ENCODE measurements around the gene EIF4G3.

EIF4G3 gene

DNA sequence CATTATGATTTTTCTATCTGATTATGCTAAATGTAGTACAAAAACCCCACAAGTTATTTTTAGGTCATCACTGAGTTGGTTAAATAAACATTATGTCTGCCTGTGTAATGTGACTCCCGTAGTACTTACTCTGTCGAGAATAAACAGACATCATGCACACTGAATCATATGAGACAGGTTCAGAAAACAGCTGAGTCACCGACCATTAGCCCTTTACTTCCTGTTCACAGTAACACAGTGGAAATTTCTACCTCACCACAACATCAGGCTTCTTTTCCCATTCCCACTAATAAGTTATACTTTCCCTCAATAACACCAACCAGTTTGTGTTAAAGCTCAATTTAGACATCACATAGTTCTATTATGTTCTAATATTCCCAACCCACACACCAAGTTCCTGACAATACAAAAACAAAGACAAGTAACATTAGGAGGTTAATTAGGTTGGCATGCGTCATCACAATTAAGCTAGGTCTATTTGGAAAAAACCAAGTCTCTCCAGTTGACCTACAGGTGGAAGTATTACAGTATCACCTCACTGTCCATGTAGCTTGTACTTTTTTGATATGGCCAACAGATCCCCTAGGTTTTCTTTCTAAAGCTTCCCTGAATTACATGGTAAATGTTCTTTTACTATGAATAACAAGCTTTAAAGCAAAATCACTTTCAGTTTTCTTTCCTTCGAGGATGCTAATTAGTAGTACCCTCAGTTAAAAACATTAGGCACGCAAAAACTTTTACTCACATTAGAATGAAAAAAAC lies 154.2 kb downstream of the EIF4G3 start:
- peak; percentile 71 for FAIRE-seq

DNA sequence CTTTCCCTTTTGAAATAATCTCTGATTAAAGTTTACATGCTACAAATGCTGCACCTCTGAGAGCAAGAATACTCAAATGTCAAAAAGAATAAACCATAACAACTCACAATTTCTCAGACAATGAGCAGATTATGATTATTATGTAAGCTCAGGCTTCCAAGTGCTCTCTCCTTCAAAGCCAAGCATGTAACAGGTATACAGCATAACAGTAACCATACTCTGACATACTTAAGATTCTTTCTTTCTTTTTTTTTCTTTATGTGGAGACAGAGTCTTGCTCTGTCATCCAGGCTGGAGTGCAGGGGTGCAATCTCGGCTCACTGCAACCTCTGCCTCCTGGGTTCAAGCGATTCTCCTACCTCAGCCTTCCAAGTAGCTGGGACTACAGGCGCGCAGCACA lies 155.4 kb downstream of the EIF4G3 start:
- no peak for FAIRE-seq

DNA sequence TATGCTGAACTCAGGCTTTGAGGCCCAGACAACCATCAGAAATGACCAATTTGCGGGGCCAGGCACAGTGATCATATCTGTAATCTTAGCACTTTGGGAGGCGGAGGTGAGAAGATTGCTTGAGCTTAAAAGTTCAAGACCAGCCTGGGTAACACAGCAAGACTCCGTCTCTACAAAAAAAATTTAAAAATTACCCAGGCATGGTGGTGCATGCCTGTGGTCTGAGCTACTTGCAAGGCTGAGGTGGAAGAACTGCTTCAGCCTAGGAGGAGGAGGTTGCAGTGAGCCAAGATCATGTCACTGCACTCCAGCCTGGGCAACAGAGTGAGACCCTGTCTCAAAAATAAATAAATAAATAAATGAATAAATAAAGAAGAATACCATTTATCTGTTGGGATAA lies 156.5 kb downstream of the EIF4G3 start:
- FAIRE-seq: no peak

DNA sequence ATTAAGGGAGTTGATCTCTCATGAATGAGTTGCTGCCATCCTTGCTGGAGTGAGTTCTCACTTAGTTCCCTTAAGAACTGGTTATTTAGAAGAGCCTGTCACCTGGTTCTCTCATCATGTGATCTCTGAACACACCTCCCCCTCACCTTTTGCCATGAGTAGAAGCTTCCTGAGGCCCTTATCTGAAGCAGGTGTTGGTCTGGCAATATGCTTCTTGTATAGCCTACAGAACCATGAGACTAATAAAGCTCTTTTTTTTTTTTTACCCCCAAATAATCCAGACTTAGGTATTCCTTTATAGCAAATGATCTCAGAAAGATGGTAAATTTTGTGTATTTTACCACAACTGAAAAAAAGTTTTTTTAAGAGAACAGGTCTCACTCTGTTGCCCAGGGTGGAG lies 158.0 kb downstream of the EIF4G3 start:
- no peak for FAIRE-seq

DNA sequence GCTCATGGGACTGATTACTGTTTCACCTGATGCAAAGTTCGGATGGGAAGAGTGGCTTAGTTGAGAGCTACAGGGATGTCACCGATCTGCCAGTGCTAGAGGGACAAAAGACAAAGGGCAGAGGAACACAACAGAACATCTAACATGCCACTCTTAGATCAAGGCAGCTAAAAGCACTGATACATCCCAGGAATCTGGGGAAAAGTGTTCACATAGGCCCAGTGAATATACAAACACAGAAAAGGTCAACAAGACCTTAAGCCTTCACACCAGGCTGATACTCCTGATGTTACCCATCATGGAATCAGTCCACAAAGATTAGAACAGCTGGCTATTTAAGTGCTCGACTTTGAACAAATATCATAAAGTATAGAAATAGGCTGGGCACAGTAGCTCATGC lies 163.2 kb downstream of the EIF4G3 start:
- FAIRE-seq: no peak

DNA sequence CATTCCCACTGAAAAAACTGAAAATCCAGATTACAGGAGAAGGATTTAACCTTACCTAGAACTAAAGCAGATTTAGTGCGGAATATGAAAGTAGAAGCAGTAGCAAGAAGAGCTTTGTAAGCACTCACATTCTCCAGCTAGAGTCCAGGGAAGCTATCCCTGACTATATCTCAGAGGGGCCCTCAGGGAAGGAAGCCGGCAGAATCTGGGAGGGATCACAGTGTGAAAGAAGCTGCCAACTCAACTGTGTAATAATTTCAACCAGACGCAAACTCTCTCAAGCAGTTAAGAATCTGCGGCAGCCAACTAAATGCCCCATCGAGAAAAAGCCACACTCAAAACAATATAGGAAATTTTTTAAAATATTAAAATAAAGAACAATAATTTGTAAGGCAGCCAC lies 163.8 kb downstream of the EIF4G3 start:
- no peak for FAIRE-seq

DNA sequence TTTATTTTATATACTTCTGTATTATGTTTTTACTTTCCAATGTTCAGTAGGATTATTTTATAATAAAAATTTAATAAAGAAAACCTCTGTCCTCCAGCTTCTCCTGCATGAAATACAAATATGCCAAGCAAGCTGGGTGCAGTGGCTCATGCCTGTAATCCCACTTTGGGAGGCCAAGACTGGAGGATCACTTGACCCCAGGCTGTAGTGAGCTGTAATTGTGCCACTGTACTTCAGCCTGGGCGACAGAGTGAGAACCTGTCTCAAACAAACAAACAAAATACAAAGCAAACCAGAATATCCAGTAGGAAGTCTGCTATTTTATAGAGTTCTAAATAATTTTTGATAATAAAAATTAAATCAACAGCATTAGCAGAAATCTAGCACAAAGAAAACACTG lies 168.8 kb downstream of the EIF4G3 start:
- no peak for FAIRE-seq

DNA sequence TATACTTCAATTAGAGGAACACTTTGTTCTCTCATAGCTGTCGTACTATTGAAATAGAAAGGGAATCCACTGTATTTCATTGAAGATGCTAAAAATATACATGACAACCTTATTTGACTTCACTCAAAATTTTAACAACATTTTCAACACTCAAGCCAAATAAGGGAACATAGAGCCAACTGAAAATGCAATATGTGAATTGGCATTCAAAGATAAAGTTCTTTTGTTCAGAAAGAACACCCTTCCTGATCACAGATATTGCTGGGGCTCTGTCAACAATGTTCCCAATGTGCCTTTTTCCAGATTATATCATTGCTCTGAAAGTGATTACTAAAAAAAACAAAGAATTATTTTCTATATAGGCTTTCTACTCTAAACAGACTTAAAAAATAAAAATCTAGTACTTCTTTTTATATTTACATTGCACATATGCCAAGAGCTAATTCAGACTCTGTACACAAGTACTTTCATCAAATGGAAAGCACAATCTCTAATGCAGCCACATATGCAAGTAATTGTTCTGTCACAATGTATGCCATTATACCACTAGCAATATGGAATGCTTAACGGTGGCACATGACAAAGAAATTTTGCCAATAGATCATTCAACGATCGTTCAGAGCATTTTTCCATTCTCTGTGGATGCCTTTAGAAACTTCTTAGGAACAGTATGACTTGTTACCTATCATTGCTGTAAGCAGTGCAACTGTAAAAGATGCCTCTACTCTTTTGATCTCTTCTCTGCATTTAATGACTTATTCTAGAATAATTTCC lies 171.0 kb downstream of the EIF4G3 start:
- FAIRE-seq: no peak

DNA sequence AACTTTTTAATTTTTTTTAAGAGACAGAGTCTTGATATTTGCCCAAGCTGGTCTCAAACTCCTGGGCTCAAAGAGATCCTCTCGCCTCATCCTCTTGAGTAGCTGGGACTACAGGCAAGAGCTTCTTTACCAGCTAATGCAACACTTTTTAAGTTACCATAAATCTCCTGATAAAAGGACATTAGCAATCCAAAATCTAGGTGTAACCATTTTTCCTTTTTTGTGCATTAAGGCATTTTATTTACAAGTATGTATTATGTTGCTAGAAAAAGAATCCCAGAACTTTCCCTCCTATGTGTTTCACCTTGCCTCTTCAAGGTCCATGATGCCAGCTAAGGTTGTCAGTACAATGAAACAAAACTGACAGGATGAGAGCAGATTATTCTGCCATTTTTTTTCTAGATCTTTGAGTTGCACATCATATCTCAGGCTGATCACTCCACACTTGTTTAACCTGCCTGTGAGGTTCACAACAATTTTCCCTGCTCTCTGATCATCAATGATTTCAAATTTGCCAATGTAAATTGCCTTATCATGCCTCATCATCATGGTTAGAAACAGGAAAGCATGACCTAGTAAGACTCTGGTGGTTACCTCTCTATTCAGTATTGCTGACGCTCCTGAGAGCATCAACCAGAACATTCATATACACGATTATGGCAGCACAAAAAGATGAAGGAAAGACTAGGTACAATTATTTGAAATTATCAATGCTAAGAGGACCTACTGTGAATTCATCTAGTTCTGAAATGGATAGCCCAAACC lies 173.2 kb downstream of the EIF4G3 start:
- no peak for FAIRE-seq

DNA sequence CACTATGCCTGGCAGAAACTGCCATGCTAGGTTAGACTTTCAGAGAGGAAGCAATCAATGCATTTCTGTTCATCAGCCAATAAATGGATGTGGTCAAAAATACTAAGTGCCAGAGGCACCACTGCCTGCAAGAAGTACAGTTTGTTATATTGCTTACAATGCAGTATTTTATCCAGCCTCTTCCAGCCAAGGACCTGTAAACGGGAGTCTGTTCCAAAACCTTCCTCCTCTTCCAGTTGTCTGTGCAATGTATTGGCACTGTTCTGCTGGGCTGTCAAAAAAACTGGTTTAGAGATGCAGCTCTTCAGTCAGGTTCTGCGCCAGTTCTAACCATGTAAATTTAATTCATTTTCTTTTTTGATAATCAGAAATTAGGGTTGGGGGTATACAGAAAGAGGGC lies 175.7 kb downstream of the EIF4G3 start:
- FAIRE-seq: no peak

DNA sequence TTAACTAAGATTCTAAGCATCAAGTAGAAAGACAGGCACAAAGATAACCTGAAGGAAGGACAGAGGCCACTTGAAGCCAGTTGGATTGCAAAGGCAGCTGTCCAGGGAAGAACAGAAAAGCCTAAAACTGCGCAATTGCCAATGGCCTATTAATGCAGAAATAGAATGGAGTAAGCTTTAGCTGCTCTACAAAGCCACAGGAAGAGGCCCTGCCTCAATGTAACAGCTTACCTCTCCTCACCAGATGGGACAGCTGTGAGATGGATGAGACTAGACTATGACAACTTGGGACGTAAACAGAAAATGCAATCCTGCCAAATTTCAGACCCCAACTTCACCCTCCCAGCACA lies 176.5 kb downstream of the EIF4G3 start:
- FAIRE-seq: no peak

DNA sequence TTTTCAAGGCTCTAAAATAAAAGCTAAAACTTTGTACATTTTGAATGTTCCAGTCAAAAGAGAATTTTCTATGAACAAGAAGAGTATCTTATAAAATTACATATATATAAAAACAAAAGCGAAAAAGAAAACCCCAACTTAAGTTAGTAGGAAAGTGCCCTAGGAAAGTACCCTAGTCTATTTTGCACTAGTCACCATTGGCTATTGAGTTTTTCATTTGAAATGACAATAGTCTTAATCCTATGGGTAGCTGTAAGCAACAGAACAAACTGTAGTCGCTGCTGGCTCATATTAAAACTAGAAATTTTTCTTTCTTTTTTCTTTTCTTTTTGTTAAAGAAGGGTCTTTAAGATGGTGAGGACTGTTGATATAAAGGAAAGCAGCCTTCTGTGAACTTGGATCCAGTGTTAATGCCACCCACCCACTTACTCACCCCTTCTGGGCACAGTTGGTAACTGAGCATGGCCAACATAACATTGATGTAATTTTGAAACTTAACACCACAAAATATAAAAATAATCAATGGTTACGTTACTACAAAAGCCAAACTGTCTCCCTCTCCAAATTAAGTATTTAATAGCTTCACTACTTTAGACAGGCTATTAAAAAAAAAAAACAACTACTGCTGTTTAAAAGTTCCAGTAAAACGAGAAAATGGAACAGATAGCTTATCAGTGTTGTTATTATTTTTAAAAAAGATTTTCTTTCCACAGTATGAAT lies 177.0 kb downstream of the EIF4G3 start:
- no peak for FAIRE-seq

DNA sequence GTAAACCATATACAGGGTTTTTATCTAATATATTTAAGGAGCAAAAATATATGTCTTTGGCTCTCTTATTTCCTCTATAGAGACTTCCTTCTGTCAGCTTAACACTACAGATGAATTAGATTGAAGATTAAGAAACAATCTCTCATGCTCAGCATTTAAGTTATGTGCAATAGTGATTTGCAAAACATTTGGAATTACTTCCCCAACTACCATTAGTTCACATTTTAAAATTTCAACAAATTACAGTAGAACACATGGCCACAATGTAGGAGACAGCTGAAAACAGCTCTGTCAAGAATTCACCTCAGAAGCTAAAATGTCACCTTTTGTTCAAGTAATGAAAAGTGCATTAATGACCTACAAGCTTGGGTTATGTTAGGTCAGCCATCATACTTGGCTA lies 177.9 kb downstream of the EIF4G3 start:
- no peak for FAIRE-seq

DNA sequence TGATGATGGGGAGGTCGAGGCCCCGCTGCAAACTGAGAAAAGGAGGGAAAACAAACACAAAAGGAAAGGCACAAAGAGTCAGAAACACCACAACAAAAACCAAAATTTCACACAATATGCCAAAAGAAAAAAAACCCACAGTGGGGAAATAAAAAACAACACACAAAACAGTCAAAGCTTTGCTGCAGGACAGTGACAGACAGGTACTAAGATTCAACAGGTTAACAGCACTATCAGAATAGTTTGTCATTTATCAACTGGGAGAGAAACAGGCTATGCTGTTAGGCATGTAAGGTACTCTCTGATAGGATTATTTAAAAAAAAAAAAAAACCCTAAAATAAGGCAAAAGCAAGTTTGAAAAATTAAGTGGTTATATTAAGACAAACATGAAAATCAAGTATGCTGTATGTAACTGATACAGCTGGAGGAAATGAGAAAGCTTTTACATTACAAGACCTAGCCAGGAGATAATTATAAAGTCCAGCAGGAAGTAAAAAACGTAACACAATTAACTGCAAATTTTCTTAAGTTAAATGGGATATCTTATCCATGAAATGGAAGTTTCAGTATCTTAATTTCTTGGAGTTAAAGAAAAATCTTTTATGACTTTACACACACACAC lies 179.0 kb downstream of the EIF4G3 start:
- FAIRE-seq: no peak

DNA sequence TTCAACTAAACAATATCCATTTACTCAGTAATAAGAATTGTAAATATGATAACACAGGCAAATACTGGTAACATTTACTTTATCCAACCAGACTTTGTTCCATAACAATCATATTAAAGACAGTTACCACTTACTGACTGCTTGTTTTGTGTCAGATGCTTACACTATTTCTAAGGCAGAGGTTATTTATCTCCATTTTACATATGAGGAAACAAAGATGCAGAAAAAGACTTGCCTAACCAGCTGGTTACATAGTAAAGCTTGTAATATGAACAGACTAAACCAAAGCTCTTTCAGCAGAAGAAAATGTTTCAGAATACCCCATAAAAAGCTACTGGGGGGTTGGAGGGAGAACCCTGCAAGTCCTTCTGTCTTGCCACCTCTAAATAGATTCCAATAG lies 180.1 kb downstream of the EIF4G3 start:
- no peak for FAIRE-seq

DNA sequence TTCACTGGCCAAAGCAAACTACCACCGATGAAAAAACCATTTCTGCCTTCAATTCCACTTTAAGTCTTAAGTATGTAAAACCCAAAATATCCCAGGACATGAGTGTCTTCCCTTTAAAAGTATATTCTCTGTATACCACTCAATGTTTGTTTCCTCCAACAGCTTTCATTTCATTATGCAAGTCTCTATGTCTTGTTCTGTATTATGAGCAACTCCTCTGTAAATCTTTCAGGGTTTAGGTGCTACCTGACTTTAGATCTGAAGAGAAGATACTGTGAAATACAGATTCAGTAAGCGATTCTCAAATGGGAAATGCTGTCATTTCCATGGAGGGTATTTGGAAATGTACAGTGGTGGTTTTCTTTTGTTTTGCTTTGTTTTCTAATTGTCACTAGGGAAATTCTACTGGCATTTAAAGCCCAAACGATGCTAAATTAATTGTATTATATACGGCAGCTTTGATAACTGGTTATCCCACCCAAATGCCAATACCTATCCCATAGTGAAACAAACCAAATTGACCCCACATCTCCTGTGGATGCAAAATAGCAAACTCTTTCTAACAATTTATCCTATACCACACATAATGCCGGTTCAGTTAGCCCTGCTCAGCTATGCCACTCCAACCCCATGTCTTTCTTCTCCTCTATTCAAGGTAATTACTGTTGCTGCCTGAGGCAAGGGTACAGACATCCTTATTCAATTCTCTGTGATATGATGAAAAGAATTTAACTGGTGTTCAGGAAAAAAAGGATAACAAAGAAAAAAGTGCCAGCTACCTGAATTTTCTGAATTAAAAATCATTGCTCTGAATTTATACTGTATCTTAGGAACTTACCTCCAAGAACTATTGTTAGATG lies 182.8 kb downstream of the EIF4G3 start:
- no peak for FAIRE-seq

DNA sequence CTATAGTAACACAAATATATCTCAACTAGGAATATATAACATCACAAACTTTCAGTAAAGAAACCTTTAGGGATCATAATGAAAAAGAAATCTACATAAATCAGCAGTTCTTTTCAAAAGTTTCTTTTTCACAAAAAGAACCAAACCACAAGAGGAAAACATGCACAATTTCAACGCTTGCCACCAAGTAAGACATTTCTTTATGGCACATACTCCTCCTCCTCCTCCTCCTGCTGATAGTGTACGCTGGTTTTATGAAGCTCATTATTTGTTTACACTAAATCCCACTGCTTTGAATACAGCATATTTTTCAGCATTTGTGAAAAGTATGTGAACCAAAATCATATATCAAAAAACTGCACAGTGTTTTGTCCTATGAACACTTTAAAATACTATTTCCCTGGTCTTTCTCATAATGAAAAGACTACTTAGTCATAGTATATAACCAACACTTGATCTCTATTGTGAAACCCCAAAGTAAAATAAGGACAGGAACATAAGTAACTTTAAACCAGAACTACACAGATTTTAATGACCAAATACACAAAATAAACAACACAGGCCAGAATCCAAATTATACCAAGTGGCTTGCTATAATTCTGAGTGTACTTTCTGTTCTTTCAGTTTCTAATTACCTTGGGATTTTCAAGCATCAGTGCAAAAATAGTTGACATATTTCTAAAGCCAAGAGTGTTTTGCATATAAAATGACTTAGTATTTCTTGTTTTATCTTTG lies 184.2 kb downstream of the EIF4G3 start:
- FAIRE-seq: no peak

DNA sequence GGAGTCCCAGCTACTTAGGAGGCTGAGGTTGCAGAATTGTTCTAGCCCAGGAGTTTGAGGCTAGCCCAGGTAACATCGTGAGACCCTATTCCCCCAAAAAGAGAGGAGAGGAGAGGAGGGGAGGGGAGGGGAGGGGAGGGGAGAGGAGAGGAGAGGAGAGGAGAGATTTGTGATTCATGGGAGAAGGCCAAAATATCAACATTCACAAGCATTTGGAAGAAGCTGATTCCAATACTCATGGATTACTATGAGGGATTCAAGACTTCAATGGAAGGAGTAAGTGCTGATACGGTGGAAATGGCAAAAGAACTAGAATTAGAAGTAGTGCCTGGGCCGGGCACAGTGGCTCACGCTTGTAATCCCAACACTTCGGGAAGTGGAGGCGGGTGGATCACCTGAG lies 187.8 kb downstream of the EIF4G3 start:
- FAIRE-seq: no peak

DNA sequence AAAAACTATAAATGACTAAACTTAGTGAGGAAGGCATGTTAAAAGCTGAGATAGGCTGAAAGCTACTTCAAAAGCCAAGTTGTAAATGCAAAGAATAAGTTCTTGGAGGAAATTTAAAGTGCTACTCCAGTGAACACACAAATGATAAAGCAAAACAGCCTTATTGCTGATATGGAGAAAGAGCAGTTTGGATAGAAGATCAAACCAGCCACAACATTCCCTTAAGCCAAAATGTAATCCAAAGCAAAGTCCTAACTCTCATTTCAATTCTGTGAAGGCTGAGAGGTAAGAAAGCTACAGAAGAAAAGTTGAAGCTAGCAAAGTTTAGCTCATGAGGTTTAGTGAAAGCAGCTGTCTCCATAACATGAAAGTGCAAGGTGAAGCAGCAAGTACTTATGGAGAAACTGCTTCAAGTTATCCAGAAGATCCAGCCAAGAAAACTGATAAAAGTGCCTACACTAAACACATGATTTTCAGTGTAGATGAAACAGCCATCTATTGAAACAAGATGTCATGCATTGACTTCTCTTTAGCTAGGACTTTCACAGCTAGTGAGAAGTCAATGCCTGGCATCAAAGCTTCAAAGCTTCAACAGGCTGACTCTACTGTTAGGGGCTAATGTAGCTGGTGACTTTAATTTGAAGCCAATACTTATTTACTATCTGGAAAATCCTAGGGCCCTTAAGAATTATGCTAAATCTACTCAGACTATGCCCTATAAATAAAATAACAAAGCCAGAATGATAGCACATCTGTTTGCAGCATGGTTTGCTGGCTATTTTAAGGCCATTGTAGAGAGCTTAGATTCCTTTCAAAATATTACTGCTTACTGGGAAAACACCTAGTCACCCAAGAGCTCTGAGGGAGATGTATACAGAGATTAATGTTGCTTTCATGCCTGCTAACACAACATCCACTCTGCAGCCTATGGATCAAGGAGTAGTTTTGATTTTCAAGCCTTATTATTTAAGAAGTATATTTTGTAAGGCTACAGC lies 188.6 kb downstream of the EIF4G3 start:
- peak; percentile 45 for FAIRE-seq
